HG03097 (cell line): ENCODE measurements around the gene FAM210B.
"Not testable (repeated sequence)": the region's sequence is repeated elsewhere in the genome, so short reads cannot be mapped to it uniquely, and the experiment has no call there.

ENCODE experiments used
- ATAC-seq: cut with Tn5 transposase; IDR thresholded peaks from one replicate; pipeline ENCODE4 v1.9.1; 2021; ENCODE audit not compliant: unreplicated experiment, low FRiP score

Gene FAM210B

DNA sequence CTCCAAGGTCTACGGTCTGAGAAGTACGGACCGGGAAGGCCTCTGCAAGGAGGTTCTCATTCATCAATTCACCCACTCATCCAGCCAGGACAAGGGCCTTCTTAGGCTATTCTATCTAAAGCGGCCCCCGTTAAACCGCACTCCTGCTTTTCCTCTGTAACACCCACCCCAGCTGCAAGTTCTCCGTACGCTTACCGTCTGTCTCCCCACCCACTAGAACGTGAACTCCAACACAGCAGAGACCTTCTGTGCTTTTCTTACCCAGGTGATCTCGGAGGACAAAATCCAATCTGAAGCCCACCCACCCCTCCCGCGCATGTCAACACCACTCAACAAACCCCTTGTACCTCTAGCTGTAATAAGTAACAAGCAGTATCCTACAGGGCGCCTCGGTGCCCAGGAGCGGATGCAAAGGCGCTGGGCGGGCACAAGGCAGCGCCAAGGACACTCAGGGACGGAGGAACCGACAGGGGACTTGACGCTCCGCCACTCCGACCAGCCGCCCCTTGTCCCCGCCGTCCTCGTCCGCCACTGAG, 32.9 kb downstream of the FAM210B start:
- peak; percentile 36 for ATAC-seq

DNA sequence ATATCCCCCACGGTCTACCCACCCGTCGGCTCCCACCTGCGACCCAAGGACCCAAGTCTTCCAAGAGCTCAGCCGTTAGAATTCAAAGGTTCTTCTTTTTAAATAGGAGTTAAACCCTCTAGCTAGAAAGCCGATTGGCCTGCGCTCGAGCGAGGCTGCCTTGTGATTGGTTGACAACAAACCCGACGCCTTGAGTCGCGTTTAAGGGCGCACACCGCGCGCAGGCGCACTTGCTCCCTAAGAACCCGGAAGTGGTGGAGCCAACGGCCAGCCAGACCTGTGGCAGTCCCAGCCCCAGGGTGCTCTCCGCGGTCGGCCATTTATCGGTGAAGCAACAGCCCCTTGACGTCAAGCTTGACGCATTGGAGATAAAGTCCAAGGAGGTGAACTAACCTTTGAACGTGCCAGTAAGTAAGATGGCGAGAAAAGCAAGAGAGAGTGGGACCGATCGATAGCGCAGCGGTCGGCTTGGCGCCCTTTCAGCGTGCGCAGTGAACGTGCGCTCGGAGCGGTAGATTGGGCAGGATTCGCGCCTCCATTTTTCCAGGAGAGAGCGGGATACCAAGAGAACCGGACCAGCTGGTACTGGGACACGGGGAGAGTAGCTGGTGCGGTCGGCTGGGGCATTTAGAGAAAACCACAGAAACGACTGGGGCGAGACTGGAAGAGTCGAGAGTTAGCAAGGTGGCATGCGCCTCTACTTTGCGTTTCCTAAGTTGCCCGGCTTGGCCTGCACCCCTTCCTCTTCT, 33.5 kb downstream of the FAM210B start, which contains the start of the genes AURKA and CSTF1:
Gene AURKA (minus strand): TSS at position 84 of the 749 bp plus-strand sequence. CDS start 4,018 bp downstream, outside the sequence.
Gene CSTF1 (plus strand): TSS at position 514 of the 749 bp plus-strand sequence. CDS start 2,908 bp downstream, outside the sequence.
- ATAC-seq: peak; percentile 94

- ATAC-seq: no peak
Observed at GRCh38 chr20:56392881-56393482, 34.2 kb downstream of the FAM210B start.

DNA sequence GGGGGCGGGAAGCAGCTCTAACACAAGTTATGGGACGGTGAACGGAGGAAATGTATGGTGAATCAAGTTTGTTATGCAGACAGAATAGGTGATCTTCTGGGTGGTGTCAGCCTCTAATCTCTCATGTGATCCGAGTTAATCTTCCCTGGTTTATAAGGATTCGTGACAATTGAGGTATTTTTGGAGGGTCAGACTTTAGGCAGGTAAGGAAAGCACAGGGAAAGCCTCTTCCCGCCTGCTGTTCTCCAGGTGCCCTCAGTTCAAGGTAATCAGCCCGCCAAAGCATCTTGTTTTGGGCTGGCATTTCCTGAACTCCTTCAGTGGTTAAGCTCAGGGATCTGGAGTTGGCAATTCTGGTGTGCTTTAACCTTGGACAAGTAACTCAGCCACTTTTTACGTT, 34.9 kb downstream of the FAM210B start:
- no peak for ATAC-seq

- ATAC-seq: no peak
Observed at GRCh38 chr20:56395166-56395565, 36.4 kb downstream of the FAM210B start.

- ATAC-seq: no peak
Observed at GRCh38 chr20:56400001-56400640, 41.3 kb downstream of the FAM210B start.

DNA sequence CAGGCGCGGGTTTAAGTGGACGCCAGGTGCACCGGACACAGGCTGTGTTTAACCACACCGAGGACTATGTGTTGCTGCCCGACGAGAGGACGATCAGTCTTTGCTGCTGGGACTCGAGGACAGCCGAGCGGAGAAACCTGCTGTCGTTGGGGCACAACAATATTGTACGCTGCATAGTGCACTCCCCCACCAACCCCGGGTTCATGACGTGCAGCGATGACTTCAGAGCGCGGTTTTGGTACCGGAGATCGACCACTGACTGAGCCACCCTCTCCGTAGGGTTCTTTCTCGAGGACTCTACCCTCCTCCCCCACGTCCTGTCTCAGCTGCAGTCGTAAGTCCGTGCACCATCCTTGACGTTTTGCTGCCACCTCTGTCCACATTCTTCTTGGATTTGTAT, 44.7 kb downstream of the FAM210B start:
- no peak for ATAC-seq

GRCh38 chr20:56405356-56405755, 46.6 kb downstream of the FAM210B start:
- ATAC-seq: not testable (repeated sequence)

GRCh38 chr20:56406910-56407309, 48.1 kb downstream of the FAM210B start:
- ATAC-seq: no peak

GRCh38 chr20:56409521-56409920, 50.7 kb downstream of the FAM210B start:
- ATAC-seq: no peak

- no peak for ATAC-seq
Observed at GRCh38 chr20:56409956-56410355, 51.2 kb downstream of the FAM210B start.

- ATAC-seq: not testable (repeated sequence)
Observed at GRCh38 chr20:56411287-56411686, 52.5 kb downstream of the FAM210B start.

- ATAC-seq: no peak
Observed at GRCh38 chr20:56411759-56412472, 53.1 kb downstream of the FAM210B start, which contains the start of gene CASS4. Gene CASS4 (plus strand): TSS chr20:56412260. CDS start chr20:56412459, 199 bp downstream.

GRCh38 chr20:56412473-56412790, 53.7 kb downstream of the FAM210B start:
- ATAC-seq: no peak

GRCh38 chr20:56412949-56413348, 54.2 kb downstream of the FAM210B start:
- ATAC-seq: no peak

DNA sequence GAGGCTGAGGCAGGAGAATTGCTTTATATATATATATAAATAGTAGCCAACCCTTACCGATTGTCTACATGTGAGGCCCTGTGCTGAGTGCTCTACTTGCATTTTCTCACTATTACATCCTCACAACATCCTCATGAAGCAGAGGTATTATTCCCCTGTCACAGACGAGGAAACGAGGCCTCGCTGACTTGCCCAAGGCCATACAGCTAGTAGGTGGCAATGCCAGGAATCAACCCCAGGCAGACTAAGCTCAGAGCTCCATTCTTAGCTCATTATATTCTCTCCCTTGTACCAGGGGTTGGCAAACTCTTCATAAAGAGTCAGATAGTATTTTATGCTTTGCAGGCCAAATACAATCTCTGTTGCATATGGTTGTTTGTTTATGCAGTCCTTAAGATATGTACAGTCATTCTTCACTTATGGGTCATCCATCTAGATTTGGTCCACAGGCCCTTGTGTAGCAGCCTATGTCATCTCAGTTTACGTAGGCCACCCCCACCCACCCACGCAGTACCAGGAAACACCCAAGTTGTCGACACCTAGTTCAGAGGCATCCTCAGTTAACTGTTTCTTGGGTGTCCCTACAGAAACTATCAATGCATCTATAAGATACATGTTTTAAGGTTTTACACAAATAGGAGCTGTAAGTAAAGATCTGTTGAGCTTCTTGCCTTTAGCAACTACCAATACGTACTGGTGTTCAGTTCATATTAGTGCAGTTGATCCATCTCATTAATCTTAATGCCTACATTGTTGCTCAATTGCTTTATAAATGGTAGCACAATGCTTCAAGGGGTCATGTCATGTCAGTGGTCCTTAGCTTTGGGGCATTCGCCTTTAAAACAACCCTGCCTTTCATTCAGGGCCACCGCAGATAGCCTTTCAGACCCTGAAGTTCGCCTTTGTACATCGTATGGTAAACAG, 56.3 kb downstream of the FAM210B start:
- no peak for ATAC-seq

GRCh38 chr20:56417402-56417801, 58.6 kb downstream of the FAM210B start:
- ATAC-seq: no peak

DNA sequence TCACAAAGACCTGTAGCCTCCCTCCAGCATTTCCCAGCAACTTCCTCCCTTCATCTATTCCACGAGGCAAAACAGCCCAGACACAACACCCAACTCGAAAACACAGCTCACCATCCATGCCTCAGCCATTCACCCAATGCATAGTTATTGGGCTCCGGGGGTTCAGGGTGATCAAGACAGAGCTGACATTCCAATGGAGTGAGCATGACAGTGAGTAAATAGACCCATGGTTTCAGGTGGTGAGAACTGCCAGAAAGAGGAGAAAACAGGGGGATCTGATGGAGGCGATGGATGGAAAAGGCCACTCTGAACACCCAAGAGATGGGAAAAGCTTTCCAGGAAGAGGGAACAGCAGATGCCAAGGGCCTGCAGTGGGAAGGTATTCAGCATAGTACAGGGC, 59.1 kb downstream of the FAM210B start:
- ATAC-seq: no peak
